Eye (tissue), 1 donor: Measurements from ENCODE around the gene CD300LG.

ENCODE experiments used
- DNase-seq: peaks from one replicate; pipeline ENCODE4 v3.0.0-alpha.2; 2015

CD300LG gene

DNA sequence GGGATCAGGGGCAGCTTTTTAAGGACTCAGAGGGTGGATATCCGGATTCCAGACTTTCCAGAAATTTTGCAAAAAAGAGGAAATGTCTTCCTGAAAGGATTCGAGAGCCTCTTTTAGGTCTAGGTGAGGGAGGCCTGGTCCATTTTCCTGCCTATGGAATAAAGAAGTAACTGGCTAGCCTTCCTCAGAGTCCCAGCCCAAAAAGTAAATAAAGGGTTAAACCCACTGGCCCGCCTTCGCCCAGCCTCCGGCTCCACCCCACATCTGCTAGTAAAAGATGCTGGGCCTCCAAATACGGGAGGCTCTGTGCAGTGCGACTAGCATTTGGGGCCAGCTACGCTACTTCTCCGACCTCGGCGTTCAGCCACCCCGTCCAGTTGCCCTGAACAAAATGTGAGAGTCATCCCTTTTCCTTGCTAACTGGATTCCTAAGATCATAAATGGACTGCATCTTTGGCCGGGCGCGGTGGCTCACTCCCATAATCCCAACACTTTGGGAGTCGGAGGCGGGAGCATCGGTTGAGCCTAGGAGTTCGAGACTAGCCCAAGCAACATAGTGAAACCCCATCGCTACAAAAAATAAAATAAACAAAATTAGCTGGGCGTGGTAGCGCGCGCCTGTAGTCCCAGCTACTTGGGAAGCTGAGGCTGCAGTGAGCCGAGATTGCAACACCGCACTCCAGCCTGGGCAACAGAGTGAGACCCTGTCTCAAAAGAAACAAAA is 61.2 kb downstream of the CD300LG start:
- peak; percentile 94 for DNase-seq

DNA sequence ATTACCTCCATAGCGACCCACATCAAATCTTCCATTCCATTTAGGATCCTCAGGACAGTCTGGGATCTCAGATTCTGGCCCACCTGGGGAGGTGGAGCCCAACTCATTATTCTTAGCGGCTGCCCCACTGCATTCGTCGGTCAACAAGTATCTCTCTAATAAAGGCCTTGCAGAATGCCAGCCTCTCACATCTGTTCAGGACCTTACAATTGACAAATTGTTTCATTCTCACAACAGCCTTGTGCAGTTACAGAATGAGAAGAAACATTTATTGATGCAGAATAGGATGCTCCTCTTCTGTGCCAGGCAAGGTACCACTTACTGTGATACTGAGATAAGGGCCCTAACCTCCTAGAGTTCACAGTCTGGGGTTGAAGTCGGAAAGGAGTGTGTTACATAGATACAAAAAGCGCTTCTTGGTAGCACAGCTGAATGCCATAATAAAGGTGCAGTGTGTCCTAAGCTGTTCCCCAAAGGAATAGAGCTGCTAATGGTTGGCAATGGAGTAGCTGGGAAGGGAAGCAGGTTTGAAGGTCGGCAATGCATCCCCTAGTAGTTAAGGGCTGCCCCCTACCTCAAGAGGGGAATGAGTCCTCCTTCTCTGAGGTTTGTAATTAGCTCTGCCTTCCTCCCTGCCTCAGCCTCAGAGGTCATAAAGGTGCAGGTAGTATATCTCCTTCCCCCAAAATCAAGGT is 62.7 kb downstream of the CD300LG start:
- no peak for DNase-seq

DNA sequence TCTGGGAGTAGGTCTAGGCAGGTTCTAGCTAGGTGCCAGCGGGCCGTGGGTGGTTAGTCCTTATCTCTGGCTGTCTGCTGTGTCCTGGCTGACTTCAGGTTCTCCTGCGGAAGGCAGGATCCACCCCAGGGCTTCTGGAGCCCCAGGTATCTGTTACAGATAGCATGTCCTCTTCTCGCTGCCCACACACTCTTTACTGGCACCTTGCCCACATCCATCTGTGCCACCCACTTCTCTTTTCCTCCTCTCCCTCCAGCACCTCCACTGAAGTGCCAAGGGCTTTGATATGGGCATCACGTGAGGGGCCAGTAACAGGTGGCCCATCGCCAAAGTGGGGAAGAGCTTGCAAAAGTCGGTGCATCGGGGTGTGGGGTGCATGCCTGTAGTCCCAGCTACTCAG is 64.9 kb downstream of the CD300LG start:
- no peak for DNase-seq

DNA sequence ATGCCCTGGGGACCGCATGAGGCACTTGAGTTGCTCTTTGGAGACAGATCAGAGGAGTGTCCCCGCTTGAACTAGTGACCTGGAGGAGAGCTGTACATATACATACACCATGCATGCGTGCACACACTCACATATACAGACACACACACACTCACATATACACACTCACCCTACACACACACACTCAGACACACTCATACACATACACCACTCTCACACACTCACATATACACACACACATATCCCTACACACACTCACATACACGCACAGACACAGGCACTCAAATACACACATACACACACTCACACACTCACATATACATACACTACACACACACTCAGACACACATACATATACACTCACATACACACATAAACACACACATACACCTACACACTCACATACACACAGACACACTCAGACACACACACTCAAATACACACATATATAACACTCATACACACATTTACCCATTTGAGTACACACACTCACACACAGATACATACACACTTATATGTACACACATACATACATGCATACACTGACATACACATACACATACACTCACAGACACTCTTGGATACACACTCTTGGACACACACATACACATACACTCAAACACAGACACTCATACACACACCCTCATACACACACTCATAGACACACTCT is 65.8 kb downstream of the CD300LG start:
- no peak for DNase-seq
